DMS153 treated with DMSO at 0.1 percent for 48 hours (cell line): ENCODE data around the gene PRM3.

Experiments
- DNase-seq: peaks from one replicate; lab custom pipeline; 2025; ENCODE audit not compliant: unreplicated experiment; lab: John Stamatoyannopoulos, UW

PRM3 gene

GRCh38 chr16:11225677-11226549 lies 47.5 kb downstream of the PRM3 start:
- no peak for DNase-seq

GRCh38 chr16:11224894-11225676 lies 48.3 kb downstream of the PRM3 start:
- DNase-seq, result no peak

- no peak for DNase-seq
Observed at GRCh38 chr16:11224096-11224893, 49.1 kb downstream of the PRM3 start.
